Mucosa of descending colon (tissue), 3 donors: ENCODE results near the gene PLEKHG4B. TPM values are rescaled to one million over a fixed set of nuclear protein-coding genes. Genes with fewer than 3 reads are reported as not detected.

Source experiments
- ATAC-seq: fragments of 200-7000 bp; cut with Tn5 transposase; one replicate; pipeline ENCODE4 v1.9.1; 2020; ENCODE audit warnings: mild to moderate bottlenecking, moderate library complexity
- DNase-seq, 3 donors: peaks; one replicate each; pipeline ENCODE4 v3.0.0-alpha.2; 2020
- H3K36me3 ChIP-seq: fragments of 200-600 bp; one replicate; pipeline ENCODE4 v1.8.0; 2021; ENCODE audit warnings: low read depth, mild to moderate bottlenecking
- H3K4me1 ChIP-seq: fragments of 200-600 bp; one replicate; pipeline ENCODE4 v1.8.0; 2021; ENCODE audit warnings: low read depth, mild to moderate bottlenecking
- H3K4me3 ChIP-seq: fragments of 200-600 bp; one replicate; pipeline ENCODE4 v1.8.0; 2021; ENCODE audit warnings: mild to moderate bottlenecking
- H3K9me3 ChIP-seq: fragments of 200-600 bp; one replicate; pipeline ENCODE4 v1.8.0; 2021; ENCODE audit warnings: mild to moderate bottlenecking
- intact Hi-C, 2 donors: fragments of 100-400 bp; cut with DNase I in 1 of 2; cut with micrococcal nuclease in 1 of 2; formaldehyde crosslinking; loops; one replicate each; pipeline versions ENCODE4 v1.11.0 to v1.11.1; 2022; cut with DNase I, micrococcal nuclease
- total RNA-seq, 3 donors: library from RNA; stranded (reverse); fragmentation: NEBNext Ultra II Directional in 2 of 3; extraction: Animal tissue kit (Norgen Biotek cat#: 25700) in 2 of 3; gene quantifications; one replicate each; pipeline versions ENCODE4 v1.2.1 to v1.2.4, GENCODE V29; 2021 to 2023
- TF ChIP-seq, protein P1 (sequence below): fragments of 200-600 bp; IDR thresholded peaks from one replicate; pipeline ENCODE4 v1.8.0; 2022; ENCODE audit warnings: antibody characterized with exemption, mild to moderate bottlenecking
- donor health status: DM: no; HTN: no; CAD: no; lungs with moderate emphysema.
- donor health status: DM: no; HTN: no; CAD: no.
- donor health status: DM: no; HTN: yes; CAD: no.

PLEKHG4B gene
- total RNA-seq, 3 donors from 2014 or later: 0.09 to 3.0 (median 0.36) TPM

DNA sequence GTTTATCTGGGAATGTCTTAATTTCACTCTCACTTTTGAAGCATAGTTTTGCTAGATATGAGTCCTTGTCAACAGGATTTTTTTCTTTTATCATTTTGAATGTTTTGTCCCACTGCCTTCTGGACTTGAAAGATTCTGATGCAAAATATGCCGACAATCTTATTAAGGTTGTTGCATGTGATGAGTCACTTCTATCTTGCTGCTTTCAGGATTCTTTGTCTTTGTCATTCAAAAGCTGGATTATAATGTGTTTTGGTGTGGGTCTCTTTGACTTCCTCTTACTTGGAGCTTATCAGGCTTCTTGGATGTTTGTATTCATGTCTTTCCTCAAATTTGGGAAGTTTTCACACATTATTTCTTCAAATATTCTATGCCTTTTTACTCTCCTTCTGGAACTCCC lies 33.8 kb downstream of the PLEKHG4B start:
- no peak for ATAC-seq
- H3K4me1 ChIP-seq: no peaks in the 10 kb centered on the region
- no peaks in the 10 kb centered on the region for H3K9me3 ChIP-seq
- no peak for DNase-seq
- H3K4me3 ChIP-seq: no peak overlapping the region
- H3K36me3 ChIP-seq: no peaks in the 10 kb centered on the region
- TF ChIP-seq, protein P1, sequence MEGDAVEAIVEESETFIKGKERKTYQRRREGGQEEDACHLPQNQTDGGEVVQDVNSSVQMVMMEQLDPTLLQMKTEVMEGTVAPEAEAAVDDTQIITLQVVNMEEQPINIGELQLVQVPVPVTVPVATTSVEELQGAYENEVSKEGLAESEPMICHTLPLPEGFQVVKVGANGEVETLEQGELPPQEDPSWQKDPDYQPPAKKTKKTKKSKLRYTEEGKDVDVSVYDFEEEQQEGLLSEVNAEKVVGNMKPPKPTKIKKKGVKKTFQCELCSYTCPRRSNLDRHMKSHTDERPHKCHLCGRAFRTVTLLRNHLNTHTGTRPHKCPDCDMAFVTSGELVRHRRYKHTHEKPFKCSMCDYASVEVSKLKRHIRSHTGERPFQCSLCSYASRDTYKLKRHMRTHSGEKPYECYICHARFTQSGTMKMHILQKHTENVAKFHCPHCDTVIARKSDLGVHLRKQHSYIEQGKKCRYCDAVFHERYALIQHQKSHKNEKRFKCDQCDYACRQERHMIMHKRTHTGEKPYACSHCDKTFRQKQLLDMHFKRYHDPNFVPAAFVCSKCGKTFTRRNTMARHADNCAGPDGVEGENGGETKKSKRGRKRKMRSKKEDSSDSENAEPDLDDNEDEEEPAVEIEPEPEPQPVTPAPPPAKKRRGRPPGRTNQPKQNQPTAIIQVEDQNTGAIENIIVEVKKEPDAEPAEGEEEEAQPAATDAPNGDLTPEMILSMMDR: no peak
- intact Hi-C loops: no loop called here

DNA sequence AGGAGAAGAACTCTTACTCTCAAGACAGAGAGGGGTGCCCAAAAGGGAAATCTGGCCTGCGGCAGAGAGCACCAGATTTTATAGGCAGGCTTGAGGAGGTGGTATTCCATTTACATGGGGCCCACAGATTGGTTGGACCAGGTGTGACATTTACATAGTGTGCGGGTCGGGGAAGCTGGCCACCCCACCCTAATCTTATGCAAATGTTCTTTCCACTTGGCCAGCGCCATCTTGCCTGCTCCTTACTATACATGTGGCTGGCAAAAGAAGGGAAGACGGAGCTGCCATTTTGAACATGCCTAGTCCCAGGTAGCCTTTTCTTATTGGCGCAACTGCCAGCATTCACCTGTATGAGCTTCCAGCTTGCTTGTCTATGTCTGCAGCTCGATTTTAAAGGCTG lies 34.8 kb downstream of the PLEKHG4B start:
- ATAC-seq (no peak), DNase-seq (no peak)
- no peak overlapping the region for H3K4me3 ChIP-seq
- no peaks in the 10 kb centered on the region for H3K9me3 ChIP-seq
- no peaks in the 10 kb centered on the region for H3K36me3 ChIP-seq
- no peaks in the 10 kb centered on the region for H3K4me1 ChIP-seq
- TF ChIP-seq, protein P1: no peak
- intact Hi-C loops: no loop called here

DNA sequence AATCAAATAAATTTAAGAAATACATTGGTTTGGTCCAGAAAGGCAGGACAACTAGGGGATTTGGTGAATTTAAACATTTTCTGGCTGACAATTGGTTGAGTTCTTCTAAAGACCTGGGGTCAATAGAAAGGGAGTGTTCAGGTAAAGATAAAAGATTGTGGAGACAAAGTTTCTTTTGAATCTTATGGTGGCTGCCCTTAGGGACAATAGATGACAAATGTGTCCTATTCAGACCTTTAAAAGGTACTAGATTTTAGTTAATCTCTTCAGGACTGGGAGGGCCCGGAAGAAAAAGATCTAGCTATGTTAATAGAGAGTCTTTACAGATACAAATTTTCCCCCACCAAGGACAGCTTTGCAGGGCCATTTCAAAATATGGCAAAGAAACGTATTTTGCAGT lies 35.9 kb downstream of the PLEKHG4B start:
- ATAC-seq: no peak
- intact Hi-C loops: no loop called here

DNA sequence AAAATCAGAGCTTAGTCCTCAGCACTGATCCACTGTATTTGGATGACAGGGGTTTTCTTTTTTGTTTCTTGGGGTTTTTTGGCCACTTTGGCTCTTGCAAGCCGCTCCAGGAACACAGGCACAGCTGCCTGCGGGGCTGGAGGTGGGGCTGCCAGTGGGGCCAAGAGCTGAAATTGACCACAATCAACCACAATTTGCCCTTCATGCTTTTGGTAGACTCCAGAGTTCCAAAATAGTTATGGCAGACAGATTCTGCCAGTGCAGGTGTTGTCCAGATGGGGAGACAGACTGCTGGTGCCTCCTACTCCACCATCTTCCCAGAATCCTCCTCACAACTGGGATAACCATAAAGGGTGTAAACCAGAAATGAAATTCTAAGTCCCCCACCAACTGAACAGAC lies 36.5 kb downstream of the PLEKHG4B start:
- TF ChIP-seq, protein P1: no peak
- no peak for ATAC-seq
- no peak for DNase-seq
- H3K4me3 ChIP-seq: no peak overlapping the region
- H3K9me3 ChIP-seq: no peaks in the 10 kb centered on the region
- no peaks in the 10 kb centered on the region for H3K36me3 ChIP-seq
- intact Hi-C loops: no loop called here
- H3K4me1 ChIP-seq: no peaks in the 10 kb centered on the region

More for the DNA sequence above, 35.9 kb downstream of the PLEKHG4B start:
- DNase-seq: no peak
- TF ChIP-seq, protein P1: no peak
- H3K4me3 ChIP-seq: no peak overlapping the region
- no peaks in the 10 kb centered on the region for H3K36me3 ChIP-seq
- H3K4me1 ChIP-seq: no peaks in the 10 kb centered on the region
- no peaks in the 10 kb centered on the region for H3K9me3 ChIP-seq

DNA sequence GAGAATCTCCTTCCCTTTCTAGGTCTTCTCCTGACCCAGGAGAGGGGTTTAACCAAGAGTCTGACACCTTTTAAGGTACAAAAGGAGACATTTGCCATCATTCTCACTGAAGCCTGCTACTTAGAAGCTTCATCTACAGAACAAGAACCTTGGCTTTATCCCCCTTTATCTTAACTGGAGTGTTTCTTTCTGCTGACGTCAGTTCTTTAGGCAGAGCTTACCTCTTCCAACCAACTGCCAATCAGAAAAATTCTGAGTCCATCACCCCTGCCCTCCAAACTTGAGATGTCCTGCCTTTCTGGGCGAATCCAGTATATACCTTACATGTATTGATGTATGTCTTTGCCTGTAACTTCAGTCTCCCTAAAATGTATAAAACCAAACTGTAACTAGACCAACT lies 37.2 kb downstream of the PLEKHG4B start:
- Histone ChIP-seq H3K9me3 (no peaks in the 10 kb centered on the region), H3K4me1 (no peaks in the 10 kb centered on the region), H3K36me3 (no peaks in the 10 kb centered on the region), H3K4me3 (no peak overlapping the region)
- intact Hi-C loops: no loop called here
- TF ChIP-seq, protein P1: no peak
- DNase-seq: no peak
- ATAC-seq: no peak

DNA sequence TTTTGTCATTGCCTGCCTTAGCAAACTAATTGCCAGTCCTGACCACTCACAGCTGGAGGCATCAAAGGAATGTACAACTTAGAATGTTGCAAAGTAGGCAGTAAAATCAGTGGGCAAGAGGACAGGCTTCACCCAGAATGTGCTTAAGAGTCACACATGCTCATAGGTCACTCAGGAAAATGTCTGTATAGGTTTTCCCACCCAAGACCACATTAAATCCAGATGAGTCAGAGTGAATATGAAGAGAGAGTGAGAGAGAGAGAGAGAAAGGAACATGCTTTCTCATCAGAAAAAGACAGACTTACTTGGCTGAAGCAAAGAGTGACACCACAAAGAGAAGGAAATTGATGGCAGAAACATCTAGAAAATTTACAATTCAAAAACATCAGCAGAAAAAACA lies 37.9 kb downstream of the PLEKHG4B start:
- no peaks in the 10 kb centered on the region for H3K36me3 ChIP-seq
- no peak for DNase-seq
- H3K9me3 ChIP-seq: no peaks in the 10 kb centered on the region
- TF ChIP-seq, protein P1: no peak
- H3K4me1 ChIP-seq: no peaks in the 10 kb centered on the region
- intact Hi-C loops: no loop called here
- H3K4me3 ChIP-seq: no peak overlapping the region
- no peak for ATAC-seq
